22Rv1 (cell line): ENCODE data around the gene CDK18.

ENCODE experiments used
- CTCF ChIP-seq: fragments of 450-650 bp; IDR thresholded peaks from 2 replicates; pipeline ENCODE4 v1.5.1; 2017; ENCODE audit warnings: mild to moderate bottlenecking
- ZFX ChIP-seq: fragments of 450-650 bp; IDR thresholded peaks from 2 replicates; pipeline ENCODE4 v1.6.1; 2017; ENCODE audit warnings: antibody characterized with exemption, borderline replicate concordance

GRCh38 chr1:205579711-205580110, 75.2 kb downstream of the CDK18 start:
- no peak for TF ChIP-seq CTCF
- no peak for TF ChIP-seq ZFX
